ENCODE measurements around the gene TP63. TPM values are rescaled to one million over a fixed set of nuclear protein-coding genes. Genes with fewer than 3 reads are reported as not detected.
A peak's percentile ranks its signal among the peaks of the same experiment; 100 is the strongest.

TP63 gene
- total RNA-seq, 4 donors from 2014 or later: 1.5 to 2.5 TPM; not detected in 2

DNA sequence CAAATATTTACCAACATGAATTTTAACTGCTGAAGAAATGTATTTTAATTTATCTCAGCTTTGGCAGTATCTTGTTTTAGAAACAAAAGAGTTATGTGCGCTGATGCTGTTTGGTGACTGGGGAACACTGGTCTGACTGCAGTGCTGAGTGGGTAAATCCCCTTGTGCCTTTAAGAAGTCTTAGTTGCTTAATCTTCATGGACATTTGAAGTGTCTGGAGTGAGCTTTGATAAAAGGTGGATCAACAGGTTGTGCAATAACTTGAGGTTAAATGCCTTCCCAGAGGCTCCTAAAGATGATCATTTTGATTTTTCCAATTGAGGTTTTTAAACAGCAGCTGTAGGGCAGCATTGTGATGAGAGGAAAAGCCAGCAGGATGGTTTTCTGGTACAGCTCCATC lies 68.7 kb downstream of the TP63 start:
- no peaks in the 10 kb centered on the region for H3K27me3 ChIP-seq
- intact Hi-C loops (cut with DNase I; ENCODE audit: low total_unique reads): no loop called here

DNA sequence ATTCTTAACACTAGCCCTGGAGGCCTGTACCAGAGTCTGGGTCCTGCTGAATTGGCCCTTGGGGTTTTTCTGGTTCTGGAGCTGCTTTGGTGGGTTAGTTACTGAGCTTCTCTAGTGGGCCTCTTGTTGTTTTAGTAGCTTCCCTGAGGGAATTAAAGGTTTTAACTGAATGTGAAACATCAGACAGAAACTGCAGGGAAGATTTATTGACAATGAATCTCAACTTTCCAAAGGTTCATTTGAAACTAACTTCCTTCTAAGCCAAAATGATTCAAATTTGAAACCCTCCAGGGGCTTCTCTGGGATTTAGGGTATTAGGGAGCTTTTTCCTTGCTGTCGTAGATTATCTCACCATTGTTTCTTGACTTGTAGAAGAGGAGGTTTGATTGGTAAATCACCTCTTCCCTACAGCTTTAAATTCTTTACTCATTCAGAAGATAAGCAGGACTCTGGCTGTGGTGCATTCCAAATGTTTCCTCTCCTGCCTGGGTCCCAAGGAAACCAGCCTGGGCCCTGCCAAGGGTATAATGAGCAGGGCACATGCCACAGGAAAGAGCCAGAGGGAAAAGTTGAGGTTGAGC lies 71.0 kb downstream of the TP63 start:
- intact Hi-C loops (cut with DNase I; ENCODE audit: low total_unique reads): no loop called here
- TF ChIP-seq CTCF (IDR thresholded peaks at IDR 0.05) (no peak), POLR2A (IDR thresholded peaks at IDR 0.05) (no peak)

More for the DNA sequence above, 68.7 kb downstream of the TP63 start:
- Histone ChIP-seq H3K4me3 (no peak overlapping the region), H3K4me1 (no peaks in the 10 kb centered on the region), H3K36me3 (no peaks in the 10 kb centered on the region), H3K27ac (no peak overlapping the region), H3K9me3 (no peaks in the 10 kb centered on the region)
- DNase-seq: no peak
- no peak for TF ChIP-seq POLR2A (IDR thresholded peaks at IDR 0.05)
- no peak for TF ChIP-seq CTCF (IDR thresholded peaks at IDR 0.05)

GRCh38 chr3:189703865-189704264 lies 72.7 kb downstream of the TP63 start:
- DNase-seq: no peak
- no peak overlapping the region for H3K4me3 ChIP-seq
- no peaks in the 10 kb centered on the region for H3K4me1 ChIP-seq
- no peaks in the 10 kb centered on the region for H3K9me3 ChIP-seq
- TF ChIP-seq CTCF (IDR thresholded peaks at IDR 0.05) (no peak), POLR2A (IDR thresholded peaks at IDR 0.05) (no peak)
- no peaks in the 10 kb centered on the region for H3K27me3 ChIP-seq
- intact Hi-C loops (cut with DNase I; ENCODE audit: low total_unique reads): no loop called here
- no peaks in the 10 kb centered on the region for H3K36me3 ChIP-seq
- no peak overlapping the region for H3K27ac ChIP-seq

More for the DNA sequence above, 71.0 kb downstream of the TP63 start:
- no peaks in the 10 kb centered on the region for H3K36me3 ChIP-seq
- no peak for DNase-seq
- no peaks in the 10 kb centered on the region for H3K9me3 ChIP-seq
- H3K27me3 ChIP-seq: no peaks in the 10 kb centered on the region
- no peaks in the 10 kb centered on the region for H3K4me1 ChIP-seq
- no peak overlapping the region for H3K4me3 ChIP-seq
- H3K27ac ChIP-seq: no peak overlapping the region

- H3K27me3 ChIP-seq: no peaks in the 10 kb centered on the region
- H3K36me3 ChIP-seq: no peaks in the 10 kb centered on the region
- intact Hi-C loops (cut with DNase I; ENCODE audit: low total_unique reads): no loop called here
- no peak for TF ChIP-seq POLR2A (IDR thresholded peaks at IDR 0.05)
- no peak for TF ChIP-seq CTCF (IDR thresholded peaks at IDR 0.05)
- no peak for DNase-seq
- no peak overlapping the region for H3K27ac ChIP-seq
- no peak overlapping the region for H3K4me3 ChIP-seq
- no peaks in the 10 kb centered on the region for H3K9me3 ChIP-seq
- no peaks in the 10 kb centered on the region for H3K4me1 ChIP-seq
Observed at GRCh38 chr3:189708375-189708774, 77.2 kb downstream of the TP63 start.

GRCh38 chr3:189710620-189711402 lies 79.6 kb downstream of the TP63 start:
- no peak for TF ChIP-seq POLR2A (IDR thresholded peaks at IDR 0.05)
- TF ChIP-seq CTCF (IDR thresholded peaks at IDR 0.05): no peak
- intact Hi-C loops (cut with DNase I; ENCODE audit: low total_unique reads): no loop called here
- peak; percentile 40 to 55 for DNase-seq
- Histone ChIP-seq H3K4me1 (no peaks in the 10 kb centered on the region), H3K4me3 (no peak overlapping the region), H3K9me3 (no peaks in the 10 kb centered on the region), H3K27ac (peak overlapping the region in 1 of 2 donors; percentile 2), H3K36me3 (no peaks in the 10 kb centered on the region), H3K27me3 (no peaks in the 10 kb centered on the region)

All from uterus (tissue), 4 donors.